ENCODE results near the gene DNM2. TPM values are rescaled to one million over a fixed set of nuclear protein-coding genes. Genes with fewer than 3 reads are reported as not detected.

The DNM2 gene
- total RNA-seq, 1 donor from 2014 or later = 129 TPM

GRCh38 chr19:10858204-10858828, 140.4 kb downstream of the DNM2 start:
- TF ChIP-seq EZH2 (IDR thresholded peaks at IDR 0.05; ENCODE audit: insufficient read depth, low read length) (no peak), CTCF (IDR thresholded peaks at IDR 0.05; ENCODE audit: insufficient read depth, low read depth, low read length) (peak; percentile 88)
- Mint-ChIP-seq H3K27ac (ENCODE audit: unreplicated experiment) (no peak overlapping the region), H3K4me1 (ENCODE audit: low read depth, unreplicated experiment) (peaks cover under 1% of the 10 kb centered on the region), H3K27me3 (ENCODE audit: low read depth, unreplicated experiment) (no peaks in the 10 kb centered on the region), H3K36me3 (ENCODE audit: low read depth, unreplicated experiment) (no peaks in the 10 kb centered on the region), H3K9me3 (ENCODE audit: unreplicated experiment) (no peaks in the 10 kb centered on the region), H3K4me3 (ENCODE audit: unreplicated experiment) (no peak overlapping the region)
- Histone ChIP-seq H3K36me3 (ENCODE audit: insufficient read depth, low read length) (no peaks in the 10 kb centered on the region), H3K9ac (ENCODE audit: low read length) (no peak overlapping the region), H3K4me3 (ENCODE audit: insufficient read depth, low read depth, low read length) (no peak overlapping the region), H3K79me2 (ENCODE audit: insufficient read depth, low read length) (no peaks in the 10 kb centered on the region), H3K27ac (ENCODE audit: low read depth, low read length) (no peak overlapping the region), H3K9me3 (ENCODE audit: insufficient read depth, low read depth, low read length) (no peaks in the 10 kb centered on the region), H3K27me3 (ENCODE audit: insufficient read depth, low read length) (no peaks in the 10 kb centered on the region), H2AFZ (ENCODE audit: low read depth, low read length) (no peak overlapping the region), H4K20me1 (ENCODE audit: insufficient read depth, low read length) (no peaks in the 10 kb centered on the region), H3K4me2 (ENCODE audit: low read length) (no peak overlapping the region), H3K4me1 (ENCODE audit: insufficient read depth, low read length) (no peaks in the 10 kb centered on the region)
- FAIRE-seq (no peak), DNase-seq (ENCODE audit: low read depth) (no peak)

- no peaks in the 10 kb centered on the region for H3K79me2 ChIP-seq (ENCODE audit: insufficient read depth, low read length)
- H3K27ac ChIP-seq (ENCODE audit: low read depth, low read length) = no peak overlapping the region
- no peaks in the 10 kb centered on the region for H3K36me3 ChIP-seq (ENCODE audit: insufficient read depth, low read length)
- peaks cover 6% of the 10 kb centered on the region for H3K4me1 Mint-ChIP-seq (ENCODE audit: low read depth, unreplicated experiment)
- no peak overlapping the region for H3K9ac ChIP-seq (ENCODE audit: low read length)
- no peak for TF ChIP-seq EZH2 (IDR thresholded peaks at IDR 0.05; ENCODE audit: insufficient read depth, low read length)
- peak; percentile 31 for TF ChIP-seq CTCF (IDR thresholded peaks at IDR 0.05; ENCODE audit: insufficient read depth, low read depth, low read length)
- no peaks in the 10 kb centered on the region for H3K27me3 Mint-ChIP-seq (ENCODE audit: low read depth, unreplicated experiment)
- FAIRE-seq (no peak), DNase-seq (ENCODE audit: low read depth) (no peak)
- no peak overlapping the region for H3K4me3 ChIP-seq (ENCODE audit: insufficient read depth, low read depth, low read length)
- no peaks in the 10 kb centered on the region for H3K4me1 ChIP-seq (ENCODE audit: insufficient read depth, low read length)
- H3K36me3 Mint-ChIP-seq (ENCODE audit: low read depth, unreplicated experiment) = no peaks in the 10 kb centered on the region
- no peaks in the 10 kb centered on the region for H4K20me1 ChIP-seq (ENCODE audit: insufficient read depth, low read length)
- H3K9me3 Mint-ChIP-seq (ENCODE audit: unreplicated experiment) = no peaks in the 10 kb centered on the region
- no peak overlapping the region for H3K27ac Mint-ChIP-seq (ENCODE audit: unreplicated experiment)
- H2AFZ ChIP-seq (ENCODE audit: low read depth, low read length) = no peak overlapping the region
- no peaks in the 10 kb centered on the region for H3K27me3 ChIP-seq (ENCODE audit: insufficient read depth, low read length)
- no peak overlapping the region for H3K4me3 Mint-ChIP-seq (ENCODE audit: unreplicated experiment)
- no peaks in the 10 kb centered on the region for H3K9me3 ChIP-seq (ENCODE audit: insufficient read depth, low read depth, low read length)
- H3K4me2 ChIP-seq (ENCODE audit: low read length) = no peak overlapping the region
Observed at GRCh38 chr19:10861103-10861651, 143.3 kb downstream of the DNM2 start.

- Mint-ChIP-seq H3K27ac (ENCODE audit: unreplicated experiment) (peak overlapping the region; percentile 70), H3K4me1 (ENCODE audit: low read depth, unreplicated experiment) (peaks cover 6% of the 10 kb centered on the region), H3K27me3 (ENCODE audit: low read depth, unreplicated experiment) (no peaks in the 10 kb centered on the region), H3K9me3 (ENCODE audit: unreplicated experiment) (no peaks in the 10 kb centered on the region), H3K4me3 (ENCODE audit: unreplicated experiment) (no peak overlapping the region), H3K36me3 (ENCODE audit: low read depth, unreplicated experiment) (no peaks in the 10 kb centered on the region)
- Histone ChIP-seq H3K4me1 (ENCODE audit: insufficient read depth, low read length) (no peaks in the 10 kb centered on the region), H3K4me3 (ENCODE audit: insufficient read depth, low read depth, low read length) (no peak overlapping the region), H3K27ac (ENCODE audit: low read depth, low read length) (no peak overlapping the region), H3K9me3 (ENCODE audit: insufficient read depth, low read depth, low read length) (no peaks in the 10 kb centered on the region), H2AFZ (ENCODE audit: low read depth, low read length) (peak overlapping the region; percentile 58), H3K79me2 (ENCODE audit: insufficient read depth, low read length) (no peaks in the 10 kb centered on the region), H3K27me3 (ENCODE audit: insufficient read depth, low read length) (no peaks in the 10 kb centered on the region), H3K36me3 (ENCODE audit: insufficient read depth, low read length) (no peaks in the 10 kb centered on the region), H3K4me2 (ENCODE audit: low read length) (peak overlapping the region; percentile 63), H4K20me1 (ENCODE audit: insufficient read depth, low read length) (no peaks in the 10 kb centered on the region), H3K9ac (ENCODE audit: low read length) (peak overlapping the region; percentile 33)
- TF ChIP-seq CTCF (IDR thresholded peaks at IDR 0.05; ENCODE audit: insufficient read depth, low read depth, low read length) (no peak), EZH2 (IDR thresholded peaks at IDR 0.05; ENCODE audit: insufficient read depth, low read length) (no peak)
- no peak for FAIRE-seq
- DNase-seq (ENCODE audit: low read depth) = no peak
Observed at GRCh38 chr19:10862561-10863106, 144.8 kb downstream of the DNM2 start.

Data from astrocyte (in vitro differentiated cells and primary cell).